ENCODE measurements around the gene ALS2. TPM values are rescaled to one million over a fixed set of nuclear protein-coding genes. Genes with fewer than 3 reads are reported as not detected.

Gene ALS2
- total RNA-seq, 1 experiment from 2014 or later, result 28.1 TPM

DNA sequence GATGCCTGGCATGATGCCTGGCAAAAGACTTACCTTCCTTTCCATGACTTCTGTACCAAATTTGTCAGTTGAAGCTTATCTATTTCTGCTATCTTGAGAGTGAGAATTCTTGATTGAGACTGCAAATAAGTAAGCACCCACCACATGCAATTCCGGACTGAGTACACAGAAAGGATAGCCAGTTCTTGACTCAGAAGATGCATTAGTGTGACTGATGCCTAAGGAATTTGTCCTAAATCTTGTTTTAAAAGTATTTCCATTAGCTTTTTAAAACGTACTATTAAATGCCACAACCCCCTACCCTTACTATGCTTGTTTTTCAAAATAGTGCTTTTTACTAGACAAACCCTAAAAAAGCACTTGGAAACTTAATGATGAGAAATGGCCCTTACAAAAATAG is 82.8 kb downstream of the ALS2 start:
- H3K9me3 ChIP-seq (ENCODE audit: control insufficient read depth in 1 of 2, insufficient read depth in 1 of 2, low read depth in 1 of 2, low read length in 2 of 2), result no peaks in the 10 kb centered on the region
- peak overlapping the region; percentile 54 for H3K4me2 ChIP-seq (ENCODE audit: low read length)
- peaks cover 10 to 32% of the 10 kb centered on the region in 2 experiments; a peak in 3 of 4 replicates for H3K4me1 ChIP-seq (ENCODE audit: control insufficient read depth in 1 of 2, insufficient read depth in 2 of 2, low read length in 2 of 2)
- H3K4me3 ChIP-seq (replicated peaks in 1 of 2; ENCODE audit: low read depth in 1 of 2, low read length in 2 of 2), result no peak overlapping the region
- BruUV-seq (replicated peaks), result no TSS peak
- POLR2A ChIA-PET, result no interaction called here
- intact Hi-C loops (cut with micrococcal nuclease), result no loop called here
- no peak overlapping the region for H3K9ac ChIP-seq (ENCODE audit: low read length)
- RAD21 ChIA-PET (ENCODE audit: low non-redundant PET in 1 of 2, low total read pairs in 2 of 2, uncharacterized antibody in 2 of 2, unreplicated experiment in 2 of 2), result no interaction called here
- no peaks in the 10 kb centered on the region for H3K9me2 ChIP-seq (ENCODE audit: insufficient read depth)
- CTCF ChIA-PET, result no interaction called here
- H3K36me3 ChIP-seq (ENCODE audit: control insufficient read depth in 1 of 2, insufficient read depth in 2 of 2, low read length in 2 of 2), result peaks cover 0 to 3% of the 10 kb centered on the region in 2 experiments; a peak in 1 of 4 replicates
- TF ChIP-seq EZH2phosphoT487 (IDR thresholded peaks at IDR 0.05; ENCODE audit: borderline replicate concordance) (no peak), REST (IDR thresholded peaks at IDR 0.05; ENCODE audit: low read depth) (no peak), JUND (IDR thresholded peaks at IDR 0.05) (no peak), POLR2AphosphoS5 (IDR thresholded peaks at IDR 0.05; ENCODE audit: low read depth, low read length) (no peak)
- no peak overlapping the region for H3K27ac ChIP-seq (ENCODE audit: low read depth, low read length)
- DNase-seq (ENCODE audit: low read depth, low spot score) (no peak), ATAC-seq (peak; percentile 60; the same call in 1 of the 2 replicates)
- H3K27me3 ChIP-seq (ENCODE audit: insufficient read depth, low read length), result no peaks in the 10 kb centered on the region
- H3K79me2 ChIP-seq (ENCODE audit: insufficient read depth, low read length), result no peaks in the 10 kb centered on the region
- no peaks in the 10 kb centered on the region for H4K20me1 ChIP-seq (ENCODE audit: insufficient read depth)
- H2AFZ ChIP-seq (ENCODE audit: low read depth, low read length, poor library complexity, severe bottlenecking), result no peak overlapping the region

DNA sequence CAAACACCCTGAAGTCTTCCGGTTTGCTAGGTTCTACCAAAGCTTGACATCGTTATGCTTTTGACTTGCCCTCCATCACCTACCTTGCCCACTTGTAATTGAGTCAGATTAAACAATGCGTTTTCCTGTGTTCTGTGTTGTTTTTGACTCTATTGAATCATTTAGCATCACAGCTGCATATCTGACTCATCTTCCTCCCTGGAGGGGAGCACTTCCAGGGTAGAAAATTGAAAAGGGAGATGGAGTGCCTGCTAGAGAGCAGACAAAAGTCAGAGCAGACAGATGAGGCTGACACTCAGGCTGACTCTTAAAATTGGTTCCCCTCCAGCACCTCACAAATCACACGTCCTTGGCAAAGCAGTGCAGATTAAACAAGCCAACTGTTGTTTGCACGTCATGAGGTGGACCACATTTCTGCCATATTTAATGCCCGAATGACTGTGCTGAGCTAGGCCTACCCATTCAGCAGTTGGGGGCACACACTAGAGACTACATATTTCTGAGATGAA is 84.5 kb downstream of the ALS2 start:
- H3K9ac ChIP-seq (ENCODE audit: low read length), result no peak overlapping the region
- ATAC-seq (peak; percentile 31; the same call in 1 of the 2 replicates), DNase-seq (ENCODE audit: low read depth, low spot score) (no peak)
- TF ChIP-seq SIN3A (IDR thresholded peaks at IDR 0.05; ENCODE audit: low read depth) (no peak), POLR2A (IDR thresholded peaks at IDR 0.05; ENCODE audit: borderline replicate concordance, extremely low read depth, insufficient read depth, insufficient read length) (no peak), ELF1 (IDR thresholded peaks at IDR 0.05; ENCODE audit: borderline replicate concordance, low read depth) (no peak), ZFX (IDR thresholded peaks at IDR 0.05) (no peak), ZBTB33 (IDR thresholded peaks at IDR 0.05; ENCODE audit: extremely low read depth, insufficient replicate concordance, low read length) (no peak), RAD21 (IDR thresholded peaks at IDR 0.05; ENCODE audit: low read depth) (no peak), EGR1 (IDR thresholded peaks at IDR 0.05; ENCODE audit: low read depth) (no peak), CBX3 (IDR thresholded peaks at IDR 0.05; ENCODE audit: low read depth) (no peak), ZNF274 (IDR thresholded peaks at IDR 0.05; ENCODE audit: low read depth, low read length) (no peak), SP1 (IDR thresholded peaks at IDR 0.05; ENCODE audit: low read depth) (no peak), CEBPB (IDR thresholded peaks at IDR 0.05; ENCODE audit: low read depth) (no peak)

More for the DNA sequence above, 84.5 kb downstream of the ALS2 start:
- Histone ChIP-seq H3K9me2 (ENCODE audit: insufficient read depth) (no peaks in the 10 kb centered on the region), H3K27ac (ENCODE audit: low read depth, low read length) (no peak overlapping the region), H3K36me3 (ENCODE audit: control insufficient read depth in 1 of 2, insufficient read depth in 2 of 2, low read length in 2 of 2) (peaks cover 0 to 2% of the 10 kb centered on the region in 2 experiments; a peak in 1 of 4 replicates), H2AFZ (ENCODE audit: low read depth, low read length, poor library complexity, severe bottlenecking) (no peak overlapping the region), H3K79me2 (ENCODE audit: insufficient read depth, low read length) (no peaks in the 10 kb centered on the region), H3K4me2 (ENCODE audit: low read length) (no peak overlapping the region), H3K4me3 (replicated peaks in 1 of 2; ENCODE audit: low read depth in 1 of 2, low read length in 2 of 2) (no peak overlapping the region), H3K9me3 (ENCODE audit: control insufficient read depth in 1 of 2, insufficient read depth in 1 of 2, low read depth in 1 of 2, low read length in 2 of 2) (no peaks in the 10 kb centered on the region), H3K27me3 (ENCODE audit: insufficient read depth, low read length) (no peaks in the 10 kb centered on the region), H3K4me1 (ENCODE audit: control insufficient read depth in 1 of 2, insufficient read depth in 2 of 2, low read length in 2 of 2) (peaks cover 10 to 32% of the 10 kb centered on the region in 2 experiments; a peak in 3 of 4 replicates), H4K20me1 (ENCODE audit: insufficient read depth) (no peaks in the 10 kb centered on the region)
- no TSS peak for BruUV-seq (replicated peaks)
- POLR2A ChIA-PET, result no interaction called here
- intact Hi-C loops (cut with micrococcal nuclease), result no loop called here
- RAD21 ChIA-PET (ENCODE audit: low non-redundant PET in 1 of 2, low total read pairs in 2 of 2, uncharacterized antibody in 2 of 2, unreplicated experiment in 2 of 2), result no interaction called here
- CTCF ChIA-PET, result no interaction called here
